HG03108 (cell line): ENCODE data around the gene KCNG2.
"Not testable (repeated sequence)": the region's sequence is repeated elsewhere in the genome, so short reads cannot be mapped to it uniquely, and the experiment has no call there.

ENCODE experiments used
- ATAC-seq: cut with Tn5 transposase; IDR thresholded peaks from one replicate; pipeline ENCODE4 v1.9.1; 2021; ENCODE audit warnings: moderate library complexity; ENCODE audit not compliant: unreplicated experiment

KCNG2 gene

DNA sequence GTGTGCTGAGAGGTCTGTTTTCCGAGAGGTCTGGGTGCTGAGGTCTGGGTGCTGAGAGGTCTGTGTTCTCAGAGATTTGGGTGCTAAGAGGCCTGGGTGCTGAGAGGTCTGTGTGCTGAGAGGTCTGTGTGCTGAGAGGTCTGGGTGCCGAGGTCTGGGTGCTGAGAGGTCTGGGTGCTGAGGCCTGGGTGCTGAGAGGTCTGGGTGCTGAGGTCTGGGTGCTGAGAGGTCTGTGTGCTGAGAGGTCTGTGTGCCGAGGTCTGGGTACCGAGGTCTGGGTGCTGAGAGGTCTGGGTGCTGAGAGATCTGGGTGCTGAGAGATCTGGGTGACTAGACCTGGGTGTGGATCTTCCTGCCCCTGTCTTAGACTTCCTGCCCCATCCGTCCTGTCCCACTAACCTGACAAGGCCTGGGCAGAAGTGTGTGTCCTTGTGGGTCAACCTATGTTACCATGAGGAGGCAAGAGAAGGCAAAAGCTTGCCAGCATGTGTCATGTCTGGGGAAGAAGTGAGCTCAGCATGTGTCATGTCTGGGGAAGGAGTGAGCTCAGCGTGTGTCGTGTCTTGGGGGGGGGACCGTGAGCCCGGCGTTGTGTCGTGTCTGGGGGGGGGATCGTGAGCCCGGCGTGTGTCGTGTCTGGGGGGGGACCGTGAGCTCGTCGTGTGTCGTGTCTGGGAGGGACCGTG is 69.3 kb downstream of the KCNG2 start:
- no peak for ATAC-seq

DNA sequence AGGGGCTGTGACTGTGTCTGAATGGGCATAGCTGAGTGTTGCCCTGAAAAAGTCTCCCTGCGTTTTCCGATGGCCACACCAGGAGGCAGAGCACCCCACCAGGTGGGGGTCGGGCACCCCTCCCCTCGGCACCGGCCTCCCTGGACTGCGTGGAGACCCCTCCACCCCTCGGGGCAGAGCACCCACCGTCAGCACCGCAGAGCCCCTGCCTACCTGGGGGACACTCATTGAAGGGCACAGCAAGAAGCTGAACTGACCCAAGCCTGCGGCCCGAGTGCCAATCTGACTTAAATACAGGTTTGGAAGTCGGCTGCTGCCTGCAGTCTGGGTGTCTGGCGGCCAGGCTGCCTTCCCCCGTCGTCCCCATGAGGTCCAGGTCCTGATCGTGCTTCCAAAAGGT is 69.9 kb downstream of the KCNG2 start:
- ATAC-seq: no peak

DNA sequence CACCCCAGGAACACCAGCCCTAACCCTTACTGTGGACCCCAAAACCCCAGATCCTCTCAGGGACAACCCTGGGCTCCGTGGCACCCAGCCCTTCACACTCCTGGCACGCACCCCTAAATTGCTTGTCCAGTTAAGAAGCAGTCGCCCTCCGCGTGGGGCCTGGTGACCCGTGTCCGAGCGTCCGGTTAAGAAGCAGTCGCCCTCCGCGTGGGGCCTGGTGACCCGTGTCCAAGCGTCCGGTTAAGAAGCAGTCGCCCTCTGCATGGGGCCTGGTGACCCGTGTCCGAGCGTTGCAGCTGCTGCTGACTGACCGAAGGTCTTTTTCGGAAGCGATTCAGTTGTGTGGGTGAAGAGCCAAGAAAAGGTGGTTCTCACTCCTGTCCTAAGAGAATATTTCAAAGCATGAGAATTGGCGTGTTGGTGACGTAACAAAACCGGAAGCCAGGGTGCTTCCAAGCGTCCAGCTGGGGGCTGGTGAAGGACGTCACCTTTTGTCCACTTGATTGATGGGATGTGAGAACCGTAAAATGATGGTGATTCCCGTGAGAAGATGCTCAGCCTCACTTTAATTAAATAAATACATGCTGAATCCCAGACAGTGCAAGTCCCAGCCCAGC is 70.5 kb downstream of the KCNG2 start:
- ATAC-seq: no peak

DNA sequence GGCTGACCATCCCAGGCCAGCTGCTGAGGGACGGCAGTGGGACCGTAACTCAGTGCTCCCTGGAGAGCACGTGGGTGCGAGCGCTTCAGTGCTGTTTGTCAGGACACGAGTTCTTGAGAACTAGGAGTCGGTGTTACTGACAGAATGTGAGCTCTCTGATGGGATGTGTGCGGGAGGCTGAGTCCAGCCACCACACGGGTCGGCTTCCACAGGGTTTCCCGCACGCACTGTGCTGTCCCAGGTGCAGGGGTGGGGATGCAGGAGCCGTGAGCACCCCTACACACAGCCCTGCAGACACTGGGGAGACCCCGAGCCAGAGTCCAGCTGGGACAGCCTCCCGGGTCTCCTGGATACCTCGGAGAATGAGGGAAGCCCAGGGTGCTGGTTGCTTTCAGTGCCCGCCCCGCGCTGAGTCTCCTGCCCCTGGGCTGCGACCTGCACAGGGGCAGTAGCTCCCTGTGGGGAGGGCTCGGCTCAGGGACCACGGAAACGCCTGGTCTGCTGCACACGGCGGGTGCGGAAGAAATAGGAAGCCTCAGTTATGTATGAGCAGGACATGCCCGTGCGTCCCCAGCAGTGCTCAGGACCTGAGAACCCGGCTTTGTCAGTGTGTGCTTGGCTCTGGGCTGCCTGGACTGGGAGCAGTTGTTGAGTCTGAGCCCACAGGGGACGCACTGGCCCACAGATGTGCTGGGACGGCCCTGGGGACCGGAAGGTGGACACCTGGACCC is 71.2 kb downstream of the KCNG2 start:
- no peak for ATAC-seq

DNA sequence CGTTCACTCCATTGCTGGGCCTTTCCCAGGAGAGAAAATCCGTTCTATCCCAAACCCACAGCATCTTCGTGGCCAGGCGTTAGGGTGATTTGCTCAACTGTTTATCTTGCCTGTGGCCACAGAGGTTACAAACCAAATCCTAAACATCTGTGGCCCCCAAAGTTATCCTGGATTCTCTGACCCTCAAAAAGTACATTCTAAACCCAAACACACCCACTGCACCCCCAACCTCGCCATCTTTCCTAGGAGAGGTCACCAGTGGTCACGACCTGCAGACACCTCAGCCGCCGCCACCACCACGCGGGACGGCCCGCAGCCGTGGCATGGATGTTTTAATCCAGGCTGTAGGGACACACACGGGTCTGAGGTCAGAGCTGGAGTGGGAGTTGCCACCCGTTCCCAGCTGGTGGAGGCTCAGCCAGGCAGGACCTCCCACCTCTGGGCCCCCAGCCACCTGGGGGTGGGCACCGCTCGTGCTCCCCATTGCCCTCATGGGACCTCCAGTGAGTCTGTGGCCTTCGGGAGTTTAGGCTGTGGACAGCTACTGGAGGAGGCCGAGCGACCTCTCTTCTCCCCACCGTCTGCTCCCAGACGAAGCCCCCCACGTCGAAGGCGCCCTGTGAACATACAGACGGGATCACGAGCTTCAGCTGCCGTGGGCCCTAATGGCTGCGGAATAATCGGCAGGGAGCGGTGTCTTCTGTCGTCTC is 72.0 kb downstream of the KCNG2 start:
- ATAC-seq: no peak

DNA sequence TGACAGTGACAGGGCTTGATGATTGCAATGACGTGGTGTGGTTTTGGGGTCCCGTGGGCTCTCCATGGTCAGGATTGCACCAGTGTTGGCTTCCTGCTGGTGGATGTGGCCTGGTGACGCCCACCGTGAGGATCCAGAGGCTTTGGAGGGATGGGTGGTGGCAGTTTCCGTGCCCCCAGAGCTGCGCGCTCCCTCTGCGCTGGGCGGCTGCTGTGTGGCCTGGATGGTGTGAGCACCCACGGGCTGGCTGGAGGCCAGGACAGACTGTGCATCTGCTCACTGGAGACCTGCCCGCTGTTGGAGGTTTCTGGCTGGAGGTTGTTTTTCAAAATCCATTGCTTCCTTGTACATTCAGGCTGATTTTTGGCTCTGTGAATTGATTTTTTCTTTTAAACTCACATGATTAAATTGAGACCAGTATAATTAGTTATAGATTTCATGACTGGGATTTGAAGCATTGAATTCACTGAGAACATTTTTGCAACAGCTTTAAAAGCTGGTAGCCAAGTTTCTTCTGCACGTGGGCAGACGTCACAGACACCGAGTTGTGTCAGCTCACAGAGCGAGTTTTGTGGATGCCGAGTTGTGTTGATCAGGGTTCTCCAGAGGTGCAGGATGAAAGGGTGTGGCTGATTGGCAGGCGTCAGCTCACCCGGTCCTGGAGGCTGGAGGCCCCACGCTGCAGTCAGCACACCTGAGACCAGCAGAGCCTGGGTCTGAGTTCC is 72.7 kb downstream of the KCNG2 start:
- no peak for ATAC-seq

DNA sequence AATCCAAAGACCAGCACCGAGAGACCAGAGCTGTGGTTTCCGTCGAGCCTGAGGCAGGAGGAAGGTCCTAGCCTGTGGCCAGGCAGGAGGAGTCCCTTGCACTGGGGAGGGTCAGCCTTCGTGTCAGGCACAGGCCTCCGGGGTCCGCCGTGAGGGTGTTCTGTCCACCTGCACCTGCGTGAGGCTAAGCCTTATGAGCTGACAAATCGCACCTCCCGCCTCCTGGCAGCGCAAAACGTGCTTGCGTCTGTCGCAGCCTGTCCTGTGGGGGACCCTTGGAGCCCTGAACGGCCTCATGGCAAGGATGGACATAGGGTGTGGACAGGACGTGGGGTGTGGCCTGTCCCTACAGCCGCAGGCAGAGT is 73.3 kb downstream of the KCNG2 start:
- no peak for ATAC-seq

DNA sequence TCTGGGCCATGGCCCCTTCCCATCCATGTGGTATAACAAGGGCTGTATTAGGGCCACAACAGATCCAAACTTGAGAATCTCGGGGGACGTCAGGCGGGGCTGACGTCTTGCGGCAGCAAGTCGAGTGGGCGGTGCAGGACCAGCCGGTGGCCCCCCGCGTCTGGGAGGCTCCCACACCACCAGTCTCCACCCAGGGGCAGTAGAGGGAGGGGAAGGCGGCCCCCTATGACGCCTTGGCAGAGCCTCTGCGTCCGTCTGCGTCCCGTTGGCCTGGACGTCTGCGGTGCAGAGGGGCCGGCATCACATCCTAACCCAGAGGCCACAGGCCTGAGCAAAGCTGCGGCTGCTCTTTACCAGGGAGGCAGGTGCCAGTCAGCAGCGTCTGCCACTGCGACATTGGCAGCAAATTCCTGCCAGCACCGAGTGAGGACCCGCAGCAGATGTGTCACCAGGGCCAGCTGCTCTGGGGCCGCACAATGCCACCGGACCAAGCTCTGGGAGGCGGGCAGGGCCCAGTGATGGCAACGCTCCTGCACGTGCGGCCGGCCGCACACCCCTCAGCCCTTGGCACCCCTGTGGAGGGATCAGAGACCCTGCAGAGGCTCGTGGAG is 73.8 kb downstream of the KCNG2 start:
- no peak for ATAC-seq

DNA sequence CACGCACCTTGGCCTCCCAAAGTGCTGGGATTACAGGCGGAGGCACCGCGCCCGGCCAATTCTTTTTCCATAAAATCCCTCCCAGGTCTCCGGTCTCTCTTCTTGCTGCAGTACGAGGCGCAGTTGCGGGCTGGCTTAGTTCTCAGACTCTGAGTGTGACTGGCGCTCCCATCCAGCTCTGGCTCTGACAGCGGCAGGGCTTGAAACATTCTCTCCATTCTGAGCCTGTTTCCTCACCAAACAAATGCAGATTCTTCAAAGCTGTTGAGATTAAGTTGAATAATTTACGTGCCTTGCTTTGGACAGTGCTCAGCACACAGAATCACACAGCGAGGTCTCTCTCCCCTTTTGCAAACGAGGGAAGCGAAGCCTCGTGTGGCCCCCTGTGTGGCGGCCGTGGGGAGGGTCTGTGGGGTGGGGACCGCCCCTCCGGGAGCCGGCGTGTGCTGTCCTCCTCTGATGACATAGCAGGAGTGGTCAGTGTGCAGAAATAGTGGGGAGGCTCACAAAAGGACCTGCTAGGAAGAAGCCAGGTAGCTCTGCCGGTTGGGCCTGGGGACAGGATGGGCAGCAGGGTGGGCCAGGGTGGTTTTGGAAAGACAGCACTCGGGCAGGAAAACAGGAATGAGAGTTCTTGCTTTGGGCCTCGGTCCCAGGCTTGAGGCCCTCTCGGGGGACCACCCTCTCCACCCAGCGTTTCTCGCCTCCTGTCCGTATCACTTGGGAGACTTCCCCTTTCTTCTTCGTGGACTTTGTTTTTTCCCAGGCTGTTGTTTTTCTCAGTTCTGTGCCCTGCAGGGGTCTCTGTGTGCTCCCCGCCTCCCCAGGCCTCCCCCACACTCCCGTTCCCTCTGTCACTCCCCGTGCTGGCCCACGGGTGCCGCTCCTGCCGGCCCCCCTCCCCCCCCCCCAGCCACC is 75.0 kb downstream of the KCNG2 start:
- no peak for ATAC-seq

DNA sequence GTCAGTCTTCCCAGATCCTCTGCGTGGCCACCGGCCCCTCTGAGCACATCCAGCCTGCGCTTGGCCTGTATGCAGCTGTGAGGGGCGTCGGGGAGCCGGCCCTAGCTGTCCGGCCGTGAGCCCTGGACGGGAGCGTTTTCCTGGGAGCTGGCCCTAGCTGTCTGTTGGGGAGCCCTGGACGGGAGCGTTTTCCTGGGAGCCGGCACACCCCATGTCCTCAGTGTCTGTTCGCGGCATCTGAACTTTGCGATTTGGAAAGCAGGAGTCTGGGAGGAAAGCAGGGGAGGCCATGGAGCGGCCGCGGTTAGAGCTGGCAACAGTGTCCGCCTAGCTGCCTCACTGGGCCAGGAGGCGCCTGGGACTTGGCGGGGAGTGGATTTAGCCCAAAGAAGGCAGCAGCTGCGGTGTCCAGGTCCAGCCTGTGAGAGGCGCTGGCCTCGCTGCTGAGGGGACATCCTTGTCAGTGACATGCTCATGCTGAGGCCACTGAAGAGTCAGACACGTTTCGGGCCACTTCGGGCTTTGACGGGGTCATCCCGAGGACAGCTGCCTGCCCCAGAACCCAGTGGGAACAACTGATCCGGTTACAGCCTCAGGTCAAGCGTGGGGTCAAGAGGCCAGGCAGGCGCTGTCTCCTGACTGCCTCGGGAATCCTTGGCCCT is 75.8 kb downstream of the KCNG2 start:
- no peak for ATAC-seq

DNA sequence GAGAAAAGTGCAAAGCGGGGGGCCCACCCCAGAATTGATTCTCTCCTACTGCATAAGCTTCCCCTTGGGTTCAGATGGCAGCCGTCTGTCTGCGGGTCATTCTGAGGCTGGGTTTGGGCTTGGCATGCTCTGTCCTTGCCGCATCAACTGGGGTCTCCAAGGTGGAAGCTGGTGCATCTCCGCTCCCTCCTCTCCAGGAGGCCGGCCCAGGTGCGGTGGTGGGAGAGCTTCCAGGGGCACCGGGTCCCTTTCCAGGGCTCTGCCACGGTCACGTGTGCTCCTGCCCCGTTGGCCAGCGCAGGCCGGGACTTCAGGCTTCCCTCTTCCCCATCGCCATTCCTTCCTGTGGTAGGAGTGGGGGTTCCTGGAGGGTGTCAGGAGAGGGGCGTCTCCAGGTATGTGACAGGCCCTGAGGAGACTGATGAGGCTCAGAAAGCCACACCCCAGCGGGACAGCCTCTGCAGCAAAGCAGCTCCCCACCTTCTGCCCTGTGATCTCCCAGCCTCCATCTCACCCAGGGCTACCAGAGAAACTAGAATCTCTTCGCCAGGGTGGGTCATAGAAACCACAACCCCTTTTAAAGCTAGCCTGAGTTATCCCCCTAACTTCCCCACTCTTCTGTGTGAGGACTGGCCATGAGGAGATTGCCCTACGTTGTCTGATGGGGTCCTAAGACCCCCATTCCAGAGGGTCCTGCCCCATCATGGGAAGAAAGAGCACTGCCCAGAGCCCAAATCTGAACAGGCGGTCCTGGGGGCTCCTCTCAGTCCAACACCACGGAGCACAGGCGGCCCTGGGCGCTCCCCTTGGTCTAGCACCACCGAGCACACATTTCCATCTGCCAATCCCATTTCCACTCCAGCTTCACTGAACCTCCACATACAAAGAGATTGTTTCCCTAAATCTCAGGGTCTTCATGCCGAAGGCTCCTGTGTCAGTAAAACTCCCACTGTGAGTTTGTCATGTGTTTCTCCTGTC is 77.1 kb downstream of the KCNG2 start:
- no peak for ATAC-seq

DNA sequence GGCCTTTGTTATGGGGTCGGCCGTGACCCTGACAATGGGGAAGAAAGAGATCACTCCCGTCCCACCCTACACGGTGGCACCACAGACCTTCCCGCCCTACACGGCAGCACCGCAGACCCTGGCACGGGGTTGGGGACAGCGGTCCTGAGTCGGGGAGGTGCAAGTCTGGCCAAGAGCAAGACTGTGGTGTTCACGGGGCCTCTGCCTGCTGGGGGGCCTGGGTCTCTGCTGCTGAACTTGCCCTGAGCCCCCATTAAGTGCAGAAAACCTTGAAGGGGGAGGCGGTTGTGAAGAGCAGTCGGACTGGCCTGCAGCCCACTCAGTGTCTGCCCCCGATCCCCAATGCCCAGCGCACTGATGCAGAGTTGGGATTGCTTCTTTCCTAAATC is 77.8 kb downstream of the KCNG2 start:
- no peak for ATAC-seq

DNA sequence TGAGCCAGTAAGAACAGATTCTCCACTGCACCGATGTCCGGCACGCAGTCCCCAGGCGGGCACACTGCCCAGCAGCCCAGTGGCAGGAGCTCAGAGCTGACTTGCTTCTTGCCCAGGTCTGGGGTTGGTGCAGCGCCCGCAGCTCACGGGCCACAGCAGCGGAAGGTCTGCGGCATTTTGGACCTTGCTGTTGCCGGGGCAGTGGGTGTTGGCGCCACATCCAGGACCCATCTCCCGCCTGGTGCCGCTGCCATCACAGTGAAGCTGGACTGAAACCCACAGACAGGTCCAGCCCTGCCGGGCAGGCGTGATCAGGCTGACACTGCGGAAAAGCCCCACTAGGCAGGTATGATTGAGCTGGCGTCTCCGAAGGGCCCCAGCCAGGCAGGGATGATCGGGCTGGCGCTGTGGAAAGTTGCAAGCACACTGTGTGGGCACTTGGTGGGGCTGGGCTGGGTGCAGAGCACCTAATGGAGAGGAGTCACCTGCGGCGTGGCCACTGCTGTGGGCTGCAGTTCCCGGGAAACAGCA is 78.3 kb downstream of the KCNG2 start:
- ATAC-seq: no peak

DNA sequence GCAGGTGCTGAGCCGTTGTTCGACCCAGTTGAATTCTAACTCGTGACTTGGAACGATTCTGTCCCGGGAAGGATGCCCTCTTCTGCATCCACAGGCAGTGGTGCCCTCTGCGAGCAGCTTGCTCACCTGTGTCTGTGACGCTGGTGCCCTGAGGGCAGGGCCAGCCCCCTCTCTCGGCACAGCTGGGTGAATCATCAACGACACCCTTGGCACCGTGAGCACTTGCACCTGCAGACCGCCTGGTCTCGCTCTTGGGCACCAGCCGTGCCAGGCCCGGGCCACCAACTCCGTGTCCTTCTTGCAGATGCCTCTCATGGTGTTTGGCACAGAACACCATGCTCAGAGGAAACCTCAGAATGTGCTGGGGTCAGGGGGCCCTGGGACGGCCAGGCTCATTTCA is 78.8 kb downstream of the KCNG2 start:
- ATAC-seq: no peak

DNA sequence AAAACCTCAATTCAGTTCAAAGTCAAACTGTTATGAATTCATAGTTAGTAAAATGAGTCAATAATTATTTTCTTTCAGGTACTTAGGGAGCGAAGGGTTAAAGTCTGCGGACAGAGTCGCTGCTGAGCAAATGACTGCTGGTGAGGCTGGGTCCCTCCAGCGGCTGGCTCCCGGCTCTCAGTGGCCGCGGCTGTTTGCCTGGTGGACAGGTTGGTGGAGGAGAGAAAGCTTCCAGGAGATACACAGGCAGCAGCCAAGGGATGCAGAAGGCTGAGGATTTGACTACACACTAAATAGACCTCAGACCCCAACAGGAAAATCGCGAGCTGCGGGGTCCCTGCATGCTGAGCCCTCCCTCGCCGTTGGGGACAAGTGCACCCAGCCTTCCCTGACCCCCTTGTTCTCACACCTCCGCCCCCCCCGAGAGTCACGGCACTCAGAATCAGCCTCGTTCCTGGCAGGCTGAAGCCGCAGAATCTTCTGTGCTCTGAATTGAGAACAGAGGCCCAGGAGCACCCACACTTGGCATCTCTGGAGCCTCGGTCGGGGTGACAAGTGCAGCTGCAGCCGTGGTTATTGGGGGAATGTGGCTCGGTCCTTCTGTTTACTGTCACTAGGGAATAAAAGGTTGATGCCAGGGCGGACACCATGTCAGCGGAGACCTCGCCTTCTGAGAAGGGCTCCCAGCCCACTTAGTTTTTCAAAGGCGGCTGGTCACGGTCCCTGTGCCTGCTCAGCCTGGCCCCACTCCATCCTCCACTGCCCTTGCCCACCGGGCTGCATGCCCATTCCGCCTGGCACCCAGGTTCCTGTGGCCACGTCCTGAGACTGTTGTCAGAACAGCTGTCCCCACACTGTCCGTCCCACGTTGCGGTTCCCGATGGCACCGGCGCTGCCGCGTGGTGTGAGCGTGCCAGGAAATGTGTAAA is 79.7 kb downstream of the KCNG2 start:
- ATAC-seq: no peak

DNA sequence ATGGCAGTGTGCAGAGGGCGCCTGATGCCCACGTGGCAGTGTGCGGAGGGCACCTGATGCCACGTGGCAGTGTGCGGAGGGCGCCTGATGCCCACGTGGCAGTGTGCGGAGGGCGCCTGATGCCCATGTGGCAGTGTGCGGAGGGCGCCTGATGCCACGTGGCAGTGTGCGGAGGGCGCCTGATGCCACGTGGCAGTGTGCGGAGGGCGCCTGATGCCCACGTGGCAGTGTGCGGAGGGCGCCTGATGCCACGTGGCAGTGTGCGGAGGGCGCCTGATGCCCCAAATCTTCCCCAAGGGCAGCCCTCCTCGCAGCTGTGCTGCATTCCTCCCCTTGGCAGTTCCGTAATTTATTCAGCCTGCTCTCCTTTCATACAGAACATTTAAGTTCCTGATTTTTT is 80.5 kb downstream of the KCNG2 start:
- ATAC-seq: not testable (repeated sequence)
